GM12872 (cell line): ENCODE measurements around the gene GALNT9.

Experiments
- TF ChIP-seq, protein P1 (sequence below): IDR thresholded peaks from 3 replicates; pipeline ENCODE4 v1.5.1; 2011; ENCODE audit warnings: low read depth, mild to moderate bottlenecking, low read length, moderate library complexity; ENCODE audit not compliant: insufficient read depth

The GALNT9 gene

DNA sequence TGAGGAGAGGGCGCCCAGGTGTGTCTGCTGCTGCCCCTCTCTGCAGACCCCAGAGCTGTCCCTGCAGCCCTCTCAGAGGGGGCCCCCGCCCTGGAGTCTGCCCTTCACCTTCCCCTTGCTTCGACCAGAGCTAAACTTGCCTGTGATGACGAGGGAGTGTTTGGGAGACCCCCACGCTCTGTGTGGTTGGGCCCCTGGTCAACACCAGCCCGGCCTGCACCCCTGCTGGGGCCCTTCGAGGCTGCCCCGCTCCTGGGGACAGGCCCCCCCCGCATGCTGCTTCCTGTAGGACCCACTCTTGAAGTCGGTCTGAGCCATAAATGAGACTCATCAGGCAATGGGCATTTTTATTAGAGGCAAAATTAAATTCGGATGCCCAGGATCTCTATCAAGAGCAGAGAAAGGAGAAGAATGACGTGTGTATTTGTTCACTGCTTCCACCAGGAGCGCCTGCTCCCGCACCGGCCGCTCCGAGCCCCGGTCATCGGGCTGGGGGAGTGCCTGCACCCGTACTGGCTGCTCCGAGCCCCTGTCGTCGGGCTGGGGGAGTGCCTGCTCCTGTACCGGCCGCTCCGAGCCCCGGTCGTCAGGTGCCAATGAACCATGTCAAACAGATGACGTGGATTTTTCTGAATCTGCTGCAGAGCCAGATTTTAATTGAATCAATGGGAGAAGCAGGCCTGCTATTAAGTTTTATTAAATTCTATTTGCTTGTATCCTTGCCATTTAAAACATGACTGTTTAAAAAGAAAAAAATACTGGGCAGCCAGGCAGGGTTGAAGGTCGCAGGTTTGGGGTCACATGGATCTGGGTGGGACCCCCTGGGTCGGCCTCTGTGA lies 137.5 kb downstream of the GALNT9 start:
- TF ChIP-seq, protein P1, sequence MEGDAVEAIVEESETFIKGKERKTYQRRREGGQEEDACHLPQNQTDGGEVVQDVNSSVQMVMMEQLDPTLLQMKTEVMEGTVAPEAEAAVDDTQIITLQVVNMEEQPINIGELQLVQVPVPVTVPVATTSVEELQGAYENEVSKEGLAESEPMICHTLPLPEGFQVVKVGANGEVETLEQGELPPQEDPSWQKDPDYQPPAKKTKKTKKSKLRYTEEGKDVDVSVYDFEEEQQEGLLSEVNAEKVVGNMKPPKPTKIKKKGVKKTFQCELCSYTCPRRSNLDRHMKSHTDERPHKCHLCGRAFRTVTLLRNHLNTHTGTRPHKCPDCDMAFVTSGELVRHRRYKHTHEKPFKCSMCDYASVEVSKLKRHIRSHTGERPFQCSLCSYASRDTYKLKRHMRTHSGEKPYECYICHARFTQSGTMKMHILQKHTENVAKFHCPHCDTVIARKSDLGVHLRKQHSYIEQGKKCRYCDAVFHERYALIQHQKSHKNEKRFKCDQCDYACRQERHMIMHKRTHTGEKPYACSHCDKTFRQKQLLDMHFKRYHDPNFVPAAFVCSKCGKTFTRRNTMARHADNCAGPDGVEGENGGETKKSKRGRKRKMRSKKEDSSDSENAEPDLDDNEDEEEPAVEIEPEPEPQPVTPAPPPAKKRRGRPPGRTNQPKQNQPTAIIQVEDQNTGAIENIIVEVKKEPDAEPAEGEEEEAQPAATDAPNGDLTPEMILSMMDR: no peak

GRCh38 chr12:132190834-132191500 lies 138.4 kb downstream of the GALNT9 start:
- TF ChIP-seq, protein P1: no peak

DNA sequence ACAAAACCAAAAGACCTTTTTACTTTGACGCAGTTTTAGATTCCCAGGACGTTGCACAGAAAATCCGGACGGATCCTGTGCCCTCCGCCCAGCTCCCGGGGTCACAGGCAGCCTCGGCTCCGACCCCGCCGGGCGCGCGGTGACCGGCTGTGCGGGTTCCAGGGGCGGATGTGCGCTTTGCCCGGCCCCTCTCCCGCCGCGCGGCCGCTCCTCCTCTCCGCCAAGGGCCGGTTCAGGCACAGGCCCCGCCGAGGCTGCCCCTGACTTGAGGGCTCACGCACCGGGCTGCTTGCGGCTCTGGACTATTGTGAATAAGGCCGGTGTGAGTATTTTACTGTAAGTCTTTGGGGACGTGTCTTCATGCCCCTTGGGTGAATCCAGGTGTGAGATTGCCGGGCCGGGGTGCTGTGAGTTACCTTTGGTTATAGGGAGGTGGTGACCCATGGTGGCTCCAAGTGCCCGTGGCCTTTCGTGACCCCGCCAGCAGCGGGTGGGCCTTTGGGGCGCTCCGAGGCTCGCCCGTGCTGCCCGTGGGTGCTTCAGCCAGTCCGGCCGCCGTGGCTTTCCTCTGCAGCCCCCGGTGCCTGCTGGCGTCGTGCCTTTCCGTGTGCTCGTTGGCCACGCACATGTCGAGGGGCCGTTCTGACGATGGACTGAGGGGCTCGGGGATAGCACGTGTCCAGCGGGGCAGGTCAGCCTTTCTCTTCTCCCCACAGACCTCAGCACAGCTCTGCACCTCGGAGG lies 139.2 kb downstream of the GALNT9 start:
- TF ChIP-seq, protein P1: no peak

- TF ChIP-seq, protein P1: no peak
Measured at GRCh38 chr12:132189378-132190011, 139.9 kb downstream of the GALNT9 start.

GRCh38 chr12:132188916-132189325 lies 140.5 kb downstream of the GALNT9 start:
- TF ChIP-seq, protein P1: no peak

GRCh38 chr12:132188451-132188901 lies 140.9 kb downstream of the GALNT9 start:
- TF ChIP-seq, protein P1: no peak
